ENCODE data around the gene HS3ST2. TPM values are rescaled to one million over a fixed set of nuclear protein-coding genes. Genes with fewer than 3 reads are reported as not detected.

Gene HS3ST2
- total RNA-seq, 4 donors from 2014 or later = 0.23 to 2.7 (median 1.7) TPM; not detected in 1

DNA sequence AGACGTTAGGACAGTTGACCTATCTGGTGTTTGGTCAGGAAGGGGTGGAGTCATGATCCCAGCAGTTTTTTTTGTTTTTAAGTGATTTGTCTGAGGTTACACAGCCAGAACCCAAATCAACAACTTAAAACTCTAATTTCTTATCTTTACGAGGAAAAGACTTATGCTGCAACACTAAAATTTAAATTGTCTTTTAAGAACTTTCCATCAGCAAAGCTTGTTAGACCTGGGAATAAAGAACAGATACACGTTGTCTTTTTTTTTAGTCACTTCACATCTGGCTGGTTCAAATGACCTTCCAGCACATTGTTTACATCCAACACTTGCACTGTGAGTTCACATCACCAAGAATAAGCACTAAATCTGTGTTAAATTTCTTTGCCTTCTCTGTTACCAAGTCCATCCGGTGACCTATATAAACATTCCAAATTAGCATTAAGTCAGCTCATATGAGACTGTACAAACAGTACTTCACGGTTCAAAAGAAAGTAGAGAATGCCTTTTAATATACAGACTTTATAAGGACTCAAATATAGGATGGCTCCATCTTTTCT lies 115.0 kb downstream of the HS3ST2 start:
- no peak for DNase-seq (ENCODE audit: low spot score in 2 of 2)
- TF ChIP-seq, protein P1, sequence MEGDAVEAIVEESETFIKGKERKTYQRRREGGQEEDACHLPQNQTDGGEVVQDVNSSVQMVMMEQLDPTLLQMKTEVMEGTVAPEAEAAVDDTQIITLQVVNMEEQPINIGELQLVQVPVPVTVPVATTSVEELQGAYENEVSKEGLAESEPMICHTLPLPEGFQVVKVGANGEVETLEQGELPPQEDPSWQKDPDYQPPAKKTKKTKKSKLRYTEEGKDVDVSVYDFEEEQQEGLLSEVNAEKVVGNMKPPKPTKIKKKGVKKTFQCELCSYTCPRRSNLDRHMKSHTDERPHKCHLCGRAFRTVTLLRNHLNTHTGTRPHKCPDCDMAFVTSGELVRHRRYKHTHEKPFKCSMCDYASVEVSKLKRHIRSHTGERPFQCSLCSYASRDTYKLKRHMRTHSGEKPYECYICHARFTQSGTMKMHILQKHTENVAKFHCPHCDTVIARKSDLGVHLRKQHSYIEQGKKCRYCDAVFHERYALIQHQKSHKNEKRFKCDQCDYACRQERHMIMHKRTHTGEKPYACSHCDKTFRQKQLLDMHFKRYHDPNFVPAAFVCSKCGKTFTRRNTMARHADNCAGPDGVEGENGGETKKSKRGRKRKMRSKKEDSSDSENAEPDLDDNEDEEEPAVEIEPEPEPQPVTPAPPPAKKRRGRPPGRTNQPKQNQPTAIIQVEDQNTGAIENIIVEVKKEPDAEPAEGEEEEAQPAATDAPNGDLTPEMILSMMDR (IDR thresholded peaks at IDR 0.05) = no peak
- TF ChIP-seq POLR2A (IDR thresholded peaks at IDR 0.05) = no peak
- WGBS, 2 donors = 43 to 48% methylated on average over 5 of the region's 5 CpGs
- intact Hi-C loops (cut with DNase I; ENCODE audit: low total_unique reads) = no loop called here
- H3K4me3 ChIP-seq (ENCODE audit: low read depth, poor library complexity, severe bottlenecking) = no peak overlapping the region

DNA sequence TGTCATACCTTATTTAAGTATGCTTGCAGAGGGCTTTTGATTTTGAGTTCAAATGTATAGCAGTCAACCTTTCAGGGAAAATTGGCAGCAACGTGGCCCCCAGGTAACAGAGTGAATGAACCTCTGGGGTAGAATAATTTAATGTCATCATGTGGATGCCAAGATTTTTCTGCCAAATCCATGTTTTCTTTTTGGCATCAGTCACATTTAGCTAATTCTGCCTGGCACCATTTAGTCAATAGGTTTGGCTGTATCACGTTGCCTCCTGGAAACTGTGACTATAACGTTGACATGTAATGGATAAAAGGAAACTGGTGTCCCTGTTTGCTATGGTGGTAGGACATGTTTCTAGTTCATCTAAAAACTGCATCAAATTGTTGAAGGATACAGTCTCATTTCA lies 115.5 kb downstream of the HS3ST2 start:
- intact Hi-C loops (cut with DNase I; ENCODE audit: low total_unique reads) = no loop called here
- TF ChIP-seq, protein P1 (IDR thresholded peaks at IDR 0.05) = no peak
- TF ChIP-seq POLR2A (IDR thresholded peaks at IDR 0.05) = no peak
- 34 to 38% methylated on average over 3 of the region's 3 CpGs for WGBS, 2 donors
- no peak overlapping the region for H3K4me3 ChIP-seq (ENCODE audit: low read depth, poor library complexity, severe bottlenecking)
- no peak for DNase-seq (ENCODE audit: low spot score in 2 of 2)

DNA sequence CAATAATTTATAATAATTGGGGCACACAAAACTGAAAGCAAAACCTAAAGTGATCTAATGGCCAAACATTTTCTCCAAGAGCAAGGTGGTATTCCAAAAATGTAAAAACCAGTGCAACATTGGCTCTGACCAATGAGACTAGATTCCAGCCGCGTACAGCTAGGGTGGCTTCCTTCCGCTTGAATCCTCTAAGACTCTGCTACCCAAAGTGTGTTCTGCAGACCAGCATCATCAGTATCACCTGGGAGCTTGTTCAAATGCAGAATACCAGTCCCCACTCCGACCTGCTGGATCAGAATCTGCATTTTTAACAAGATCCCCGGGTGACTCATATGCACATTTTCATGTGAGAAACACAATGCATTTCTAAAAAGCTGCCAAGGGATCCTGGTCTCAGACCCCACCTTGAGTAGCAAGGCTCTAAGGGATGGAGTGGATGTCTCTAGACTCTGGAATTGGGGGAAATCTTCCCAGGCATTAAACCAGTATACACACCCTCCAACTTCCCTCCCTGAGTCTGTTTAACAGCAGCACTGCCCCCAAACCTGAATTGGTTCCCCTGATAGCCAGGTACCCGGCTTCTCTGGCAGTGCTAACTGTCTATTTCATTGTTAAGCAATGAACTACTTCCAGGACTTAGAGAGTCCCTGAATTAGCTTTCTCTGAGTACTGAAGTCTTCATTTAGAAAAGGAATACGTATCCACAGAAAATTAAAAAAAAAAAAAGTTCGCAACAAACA lies 118.2 kb downstream of the HS3ST2 start:
- DNase-seq (ENCODE audit: low spot score in 2 of 2) = no peak
- 36 to 37% methylated on average over 8 of the region's 8 CpGs for WGBS, 2 donors

DNA sequence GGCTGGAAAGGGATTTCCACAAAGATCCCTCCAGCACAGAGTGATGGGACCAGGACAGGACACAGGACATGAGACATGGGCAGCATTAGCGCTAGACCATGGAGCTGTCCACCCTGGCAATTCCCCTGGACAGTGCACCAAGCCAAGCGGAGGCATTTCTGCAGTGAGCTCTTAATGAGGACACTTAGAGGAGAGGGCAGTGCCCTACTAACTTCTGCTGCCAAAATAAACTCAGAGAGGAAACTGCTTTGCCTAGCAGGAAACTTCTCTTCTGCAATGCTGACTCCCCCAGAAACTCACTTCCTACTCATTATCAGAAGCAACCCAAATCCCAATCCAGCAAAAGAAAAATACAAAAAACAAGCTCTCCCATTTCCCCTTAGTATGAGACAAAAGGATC lies 119.2 kb downstream of the HS3ST2 start:
- DNase-seq (ENCODE audit: low spot score in 2 of 2) = no peak
- H3K4me3 ChIP-seq (ENCODE audit: low read depth, poor library complexity, severe bottlenecking) = no peak overlapping the region
- TF ChIP-seq, protein P1 (IDR thresholded peaks at IDR 0.05) = no peak
- no peak for TF ChIP-seq POLR2A (IDR thresholded peaks at IDR 0.05)
- WGBS, 2 donors = 44 to 55% methylated on average over 2 of the region's 2 CpGs
- intact Hi-C loops (cut with DNase I; ENCODE audit: low total_unique reads) = no loop called here

More for the DNA sequence above, 118.2 kb downstream of the HS3ST2 start:
- intact Hi-C loops (cut with DNase I; ENCODE audit: low total_unique reads) = no loop called here
- TF ChIP-seq, protein P1 (IDR thresholded peaks at IDR 0.05) = no peak
- H3K4me3 ChIP-seq (ENCODE audit: low read depth, poor library complexity, severe bottlenecking) = no peak overlapping the region

DNA sequence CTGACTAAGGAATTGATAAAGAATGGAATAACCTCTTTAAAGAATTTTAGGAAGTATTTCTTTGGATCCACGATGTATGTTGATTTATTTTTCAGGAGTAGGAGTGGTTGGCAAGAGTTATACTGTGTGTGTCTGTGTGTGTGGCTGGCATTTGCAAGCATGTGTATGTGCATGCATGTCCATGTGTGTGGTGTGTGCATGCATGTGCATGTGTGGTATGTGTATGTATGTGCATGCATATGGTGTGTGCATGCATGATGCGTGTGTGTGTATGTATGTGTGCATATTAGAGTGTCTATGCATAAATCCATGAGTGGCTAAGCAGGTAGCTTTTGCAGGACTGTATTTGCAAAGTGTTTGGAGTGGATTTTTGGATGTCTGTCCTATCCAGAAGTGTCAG lies 120.8 kb downstream of the HS3ST2 start:
- intact Hi-C loops (cut with DNase I; ENCODE audit: low total_unique reads) = no loop called here
- H3K4me3 ChIP-seq (ENCODE audit: low read depth, poor library complexity, severe bottlenecking) = no peak overlapping the region
- WGBS, 2 donors = 68 to 76% methylated on average over 2 of the region's 2 CpGs
- no peak for DNase-seq (ENCODE audit: low spot score in 2 of 2)
- TF ChIP-seq, protein P1 (IDR thresholded peaks at IDR 0.05) = no peak
- no peak for TF ChIP-seq POLR2A (IDR thresholded peaks at IDR 0.05)
